ENCODE data around the gene PARP2.
"Not testable (repeated sequence)": the region's sequence is repeated elsewhere in the genome, so short reads cannot be mapped to it uniquely, and the experiment has no call there.

PARP2 gene, protein sequence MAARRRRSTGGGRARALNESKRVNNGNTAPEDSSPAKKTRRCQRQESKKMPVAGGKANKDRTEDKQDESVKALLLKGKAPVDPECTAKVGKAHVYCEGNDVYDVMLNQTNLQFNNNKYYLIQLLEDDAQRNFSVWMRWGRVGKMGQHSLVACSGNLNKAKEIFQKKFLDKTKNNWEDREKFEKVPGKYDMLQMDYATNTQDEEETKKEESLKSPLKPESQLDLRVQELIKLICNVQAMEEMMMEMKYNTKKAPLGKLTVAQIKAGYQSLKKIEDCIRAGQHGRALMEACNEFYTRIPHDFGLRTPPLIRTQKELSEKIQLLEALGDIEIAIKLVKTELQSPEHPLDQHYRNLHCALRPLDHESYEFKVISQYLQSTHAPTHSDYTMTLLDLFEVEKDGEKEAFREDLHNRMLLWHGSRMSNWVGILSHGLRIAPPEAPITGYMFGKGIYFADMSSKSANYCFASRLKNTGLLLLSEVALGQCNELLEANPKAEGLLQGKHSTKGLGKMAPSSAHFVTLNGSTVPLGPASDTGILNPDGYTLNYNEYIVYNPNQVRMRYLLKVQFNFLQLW

DNA sequence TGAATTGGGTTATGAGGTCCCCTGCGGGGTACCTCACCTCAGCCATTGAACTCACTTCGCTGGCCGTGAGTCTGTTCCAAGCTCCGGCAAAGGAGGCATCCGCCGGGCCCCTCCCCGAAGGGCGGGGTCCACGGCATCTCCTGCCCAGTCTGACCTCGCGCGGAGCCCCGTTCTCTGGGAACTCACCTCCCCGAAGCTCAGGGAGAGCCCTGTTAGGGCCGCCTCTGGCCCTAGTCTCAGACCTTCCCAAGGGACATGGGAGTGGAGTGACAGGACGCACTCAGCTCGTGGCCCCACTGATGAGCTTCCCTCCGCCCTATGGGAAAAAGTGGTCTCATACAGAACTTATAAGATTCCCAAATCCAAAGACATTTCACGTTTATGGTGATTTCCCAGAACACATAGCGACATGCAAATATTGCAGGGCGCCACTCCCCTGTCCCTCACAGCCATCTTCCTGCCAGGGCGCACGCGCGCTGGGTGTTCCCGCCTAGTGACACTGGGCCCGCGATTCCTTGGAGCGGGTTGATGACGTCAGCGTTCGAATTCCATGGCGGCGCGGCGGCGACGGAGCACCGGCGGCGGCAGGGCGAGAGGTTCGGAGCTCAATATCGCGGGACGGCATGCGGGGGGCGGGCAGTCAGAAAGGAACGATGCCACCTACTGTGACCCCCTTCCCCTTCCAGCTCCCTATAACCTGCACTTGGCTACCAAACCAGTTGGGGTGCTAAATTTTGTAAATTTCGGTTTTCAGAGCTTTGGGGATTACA is at the start of gene PARP2:
Gene PARP2 (plus strand): TSS at position 544 of the 770 bp plus-strand sequence. CDS start 7 bp downstream, at position 551.
- peak; percentile 99 for DNase-seq (ENCODE audit: low read depth)

DNA sequence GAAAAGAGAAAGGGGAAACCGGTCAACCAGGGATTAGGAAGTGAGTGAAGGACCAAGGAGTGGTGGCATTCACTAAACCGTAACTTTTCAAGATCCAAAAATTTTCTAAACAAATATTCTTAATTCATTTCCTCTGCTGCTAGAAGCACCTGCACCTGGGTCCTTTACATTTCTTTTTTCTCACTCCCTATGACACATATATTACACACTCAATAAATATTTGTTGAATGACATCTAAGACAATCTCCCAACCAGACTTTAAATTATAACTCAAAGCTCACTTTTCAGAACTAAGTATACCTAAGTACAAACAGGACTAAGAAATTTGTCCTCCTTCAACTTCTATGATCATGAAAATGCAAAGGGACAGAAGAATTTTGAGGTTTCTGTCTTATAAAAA is 48.8 kb upstream of the PARP2 start:
- no peak for DNase-seq (ENCODE audit: low read depth)

DNA sequence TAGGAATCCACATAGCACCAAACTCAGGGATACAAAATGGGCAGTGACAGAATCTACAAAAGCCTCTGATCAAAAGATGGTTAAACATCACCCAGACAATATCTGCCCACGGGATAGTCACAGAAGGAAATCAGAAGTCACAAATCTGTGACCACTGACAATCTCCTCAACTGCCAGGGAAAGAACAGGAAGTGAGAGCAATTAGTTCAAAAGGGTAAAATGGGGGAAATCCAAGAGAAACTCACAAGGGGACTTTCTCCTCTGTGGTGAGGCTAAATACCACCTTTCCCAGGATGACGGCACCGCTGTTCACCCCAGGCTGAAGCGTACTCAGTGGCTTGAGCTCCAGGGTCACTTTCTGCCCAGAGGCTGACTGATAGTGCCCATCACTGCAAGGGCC is 48.4 kb upstream of the PARP2 start:
- DNase-seq (ENCODE audit: low read depth) = no peak

DNA sequence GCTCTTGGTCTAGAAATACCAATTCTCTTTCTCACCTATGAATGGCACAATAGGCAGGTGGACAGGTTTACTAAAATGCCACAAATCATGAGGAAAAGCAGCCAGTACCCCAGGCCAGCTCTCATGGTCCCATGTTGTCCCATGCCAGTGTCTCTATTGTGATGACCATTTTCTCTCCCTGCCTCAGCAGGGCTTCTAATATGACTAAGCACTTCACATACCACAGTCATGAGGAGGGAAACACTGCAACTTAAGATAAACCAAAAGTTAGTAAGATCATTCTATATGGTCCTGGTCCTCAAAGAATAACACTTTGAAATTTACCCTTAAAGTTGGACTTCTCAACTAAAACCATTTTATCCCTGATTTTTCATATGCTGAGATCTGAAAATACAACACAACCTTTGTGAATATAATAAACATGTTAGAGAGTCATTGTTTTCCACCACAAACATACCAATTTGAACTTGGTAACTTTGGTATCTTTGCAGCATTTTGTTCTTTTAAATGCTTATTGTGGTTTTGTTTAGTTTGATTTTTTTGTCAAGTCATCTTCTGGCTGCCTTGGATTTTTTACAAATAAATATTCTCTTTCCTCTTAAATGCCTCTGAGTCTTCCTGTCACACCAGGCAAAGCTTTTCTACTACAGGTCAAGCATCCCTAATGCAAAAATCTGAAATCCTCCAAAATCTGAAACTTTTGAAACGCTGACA is 41.2 kb upstream of the PARP2 start:
- DNase-seq (ENCODE audit: low read depth) = peak; percentile 27

DNA sequence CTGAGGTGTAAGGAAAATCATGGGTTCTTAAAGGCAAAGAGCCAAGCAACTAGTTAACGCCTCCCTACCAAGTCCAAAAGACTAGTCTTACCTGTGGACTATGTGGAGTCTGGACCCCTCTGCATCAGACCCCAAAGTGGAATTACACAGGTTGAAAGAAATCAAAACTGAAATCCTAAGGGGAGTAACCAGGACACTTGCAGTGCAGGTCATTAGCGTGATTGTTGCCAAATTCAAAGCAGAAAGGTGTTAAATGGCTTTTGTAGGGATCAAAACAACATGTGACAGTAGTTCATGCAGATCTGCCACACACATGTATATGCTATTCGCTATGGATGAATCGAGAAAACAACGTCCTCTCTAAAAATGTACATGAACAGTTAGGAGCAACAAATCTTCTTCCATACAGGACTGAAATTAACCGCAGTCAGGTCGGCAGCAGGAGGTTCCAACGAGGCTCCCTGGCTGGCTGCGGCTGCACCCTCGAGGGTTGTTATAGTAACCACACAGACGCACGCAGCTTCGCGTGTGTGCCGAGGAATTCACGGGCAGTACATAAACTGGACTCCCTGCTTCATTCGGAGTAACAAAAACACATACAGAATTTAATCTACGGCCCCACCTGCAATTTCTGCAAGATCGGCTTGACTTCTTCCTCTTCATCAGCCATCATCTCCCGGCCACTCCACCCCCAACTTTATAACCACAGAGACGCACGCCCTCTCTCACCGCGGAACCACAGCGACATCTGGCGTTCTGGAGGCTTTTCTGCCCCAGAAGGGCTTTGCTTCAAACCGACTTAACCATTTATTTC is 38.0 kb upstream of the PARP2 start, which contains the start of gene TTC5:
Gene TTC5 (minus strand): TSS at position 687 of the 814 bp plus-strand sequence. CDS start 14 bp downstream, at position 673.
- peak; percentile 60 for DNase-seq (ENCODE audit: low read depth)

DNA sequence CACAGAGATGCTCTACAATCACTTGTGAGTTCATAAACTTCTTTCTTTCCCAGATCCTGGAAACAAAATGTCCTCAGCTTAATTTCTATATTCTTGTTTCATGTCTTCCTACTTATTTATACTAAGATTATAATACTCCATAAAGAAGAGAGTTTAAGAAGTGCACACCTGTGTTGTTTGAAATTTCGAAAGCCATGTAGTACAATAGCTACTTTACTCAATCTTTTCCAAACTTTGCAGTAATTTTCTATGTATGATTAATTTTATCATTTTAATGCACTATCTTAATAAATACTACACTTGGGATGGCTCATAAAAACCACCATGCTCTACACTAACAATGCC is 37.4 kb upstream of the PARP2 start:
- no peak for DNase-seq (ENCODE audit: low read depth)

DNA sequence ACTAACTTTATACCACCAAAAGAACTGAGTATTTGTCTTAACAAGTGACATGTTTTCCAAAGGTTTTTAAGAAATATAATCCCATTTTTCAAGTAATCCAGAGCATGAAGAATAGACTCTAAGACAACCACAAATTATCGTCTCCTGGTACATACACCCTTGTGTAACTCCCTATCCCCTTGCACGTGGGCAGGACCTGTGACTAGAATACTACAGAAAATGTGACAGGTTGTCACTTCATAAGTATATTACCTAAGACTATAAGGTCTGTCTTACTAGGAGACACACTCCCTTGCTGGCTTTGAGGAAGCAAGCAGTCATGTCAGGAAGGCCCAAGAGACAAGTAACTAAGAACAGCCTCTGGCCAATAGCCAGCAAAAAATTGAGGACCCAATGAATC is 29.4 kb upstream of the PARP2 start:
- no peak for DNase-seq (ENCODE audit: low read depth)

DNA sequence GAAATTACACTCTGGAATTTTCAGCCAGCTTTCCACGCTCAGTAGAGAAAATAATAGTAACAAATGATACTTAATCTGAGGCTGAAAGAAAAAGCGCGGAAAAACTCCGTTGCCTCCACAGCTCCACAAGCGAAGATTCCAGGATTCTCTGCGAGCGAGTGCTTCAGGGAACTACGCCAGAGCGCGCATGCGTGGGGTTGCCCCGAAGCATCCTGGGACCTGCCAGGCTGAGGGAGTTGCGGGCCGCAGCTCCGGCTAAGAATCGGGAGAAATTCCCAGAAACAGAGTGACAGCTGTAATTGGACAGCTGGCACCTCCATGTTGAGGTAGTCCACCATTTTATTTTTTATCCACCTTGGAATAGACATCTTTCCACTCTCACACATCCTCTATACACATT is 25.7 kb upstream of the PARP2 start:
- DNase-seq (ENCODE audit: low read depth) = no peak

DNA sequence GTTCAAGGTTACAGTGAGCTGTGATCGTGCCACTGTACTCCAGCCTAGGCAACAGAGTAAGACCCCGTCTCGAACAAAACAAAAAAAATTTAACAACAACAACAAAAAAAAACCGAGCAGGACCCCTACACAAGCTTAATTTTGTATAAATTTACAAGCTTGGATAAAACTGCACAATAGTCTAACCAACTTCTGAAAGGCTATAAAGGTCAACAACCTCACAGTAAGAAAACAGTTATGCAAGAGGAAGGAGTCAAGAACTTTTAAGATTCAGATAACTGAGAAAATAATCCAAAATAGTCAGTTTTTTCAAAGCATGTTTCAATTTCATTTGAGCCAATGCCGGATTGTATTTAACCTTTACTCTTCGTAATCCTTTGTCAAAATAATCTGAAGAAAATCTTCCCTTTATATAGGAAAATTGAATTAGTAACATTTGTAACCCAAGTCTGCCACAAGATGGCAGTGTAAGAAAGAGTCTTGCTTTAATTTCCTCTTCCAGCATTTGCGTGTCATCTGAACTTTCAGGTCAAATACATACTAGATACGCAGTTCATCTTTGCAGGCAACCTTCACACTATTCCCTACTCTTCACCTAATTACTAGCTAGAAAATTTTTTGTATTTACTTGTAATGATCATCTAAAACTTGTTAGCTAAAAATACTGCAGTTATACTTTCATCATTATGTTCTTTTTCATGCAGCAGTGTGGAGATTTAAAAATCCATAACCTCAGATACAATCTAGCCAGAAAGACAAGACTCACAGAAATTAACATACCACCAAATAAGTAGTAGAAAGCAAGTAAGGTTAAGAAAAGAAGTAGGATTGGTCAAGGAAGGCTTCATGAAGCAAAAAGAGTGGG is 16.2 kb upstream of the PARP2 start:
- no peak for DNase-seq (ENCODE audit: low read depth)

DNA sequence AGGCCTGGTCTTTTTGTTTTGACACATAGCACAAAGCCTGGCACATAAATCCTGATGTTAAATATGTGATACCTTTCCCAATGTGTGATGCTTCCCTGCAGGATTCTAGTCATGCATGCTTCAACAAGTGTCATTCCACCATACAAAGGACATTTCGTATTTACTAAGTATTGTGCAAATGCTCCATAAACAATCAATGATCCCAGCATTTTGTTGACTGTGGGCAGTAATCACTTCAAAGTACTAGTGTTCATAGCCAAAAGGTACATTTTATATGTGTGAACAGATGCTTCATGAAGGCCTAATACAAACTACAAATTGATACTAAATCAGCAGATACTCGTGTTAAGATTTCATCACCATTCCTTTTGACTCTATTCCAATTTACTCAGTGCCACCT is 14.7 kb upstream of the PARP2 start:
- DNase-seq (ENCODE audit: low read depth) = no peak

DNA sequence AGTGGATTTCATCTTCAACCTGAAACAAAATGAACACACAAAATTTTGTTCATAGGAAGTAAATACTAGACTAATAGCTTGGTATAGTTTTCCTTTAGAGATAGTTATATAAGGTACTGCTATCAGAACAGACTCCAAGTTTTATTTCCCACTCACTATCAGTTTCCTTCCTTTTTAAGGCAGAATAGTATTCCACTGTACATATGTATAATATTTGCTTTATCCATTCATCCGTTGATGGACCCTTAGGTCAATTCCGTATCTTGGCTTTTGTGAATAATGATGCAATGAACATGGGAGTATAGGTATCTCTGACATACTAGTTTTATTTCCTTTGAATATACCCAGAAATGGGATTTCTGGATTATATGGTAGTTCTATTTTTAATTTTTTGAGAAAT is 14.1 kb upstream of the PARP2 start:
- no peak for DNase-seq (ENCODE audit: low read depth)

DNA sequence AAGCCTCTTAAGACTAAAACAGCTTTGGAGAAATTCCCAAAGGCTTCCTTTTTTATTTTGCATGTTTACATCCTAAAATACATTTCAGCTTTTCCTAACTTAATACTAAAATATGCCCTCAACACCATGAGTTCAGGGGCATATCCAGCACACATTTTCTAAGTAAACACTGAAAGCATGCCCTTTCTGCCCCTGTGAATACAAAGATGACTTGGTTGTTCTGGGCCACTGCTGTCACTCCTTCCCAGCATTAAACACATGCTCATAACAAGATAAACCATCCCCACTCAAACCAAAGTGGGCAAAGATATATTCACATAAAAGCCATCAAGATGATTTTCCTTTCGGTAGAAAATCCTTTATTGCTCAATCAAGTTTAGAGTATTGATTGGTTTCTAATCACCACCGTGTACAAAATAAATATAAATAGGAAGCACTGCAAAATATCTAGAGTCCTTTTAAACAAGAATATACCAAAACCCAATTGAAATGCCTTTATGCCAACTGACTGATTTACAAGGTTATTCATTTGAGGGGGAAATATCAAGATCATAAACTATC is 12.3 kb upstream of the PARP2 start:
- DNase-seq (ENCODE audit: low read depth) = no peak

DNA sequence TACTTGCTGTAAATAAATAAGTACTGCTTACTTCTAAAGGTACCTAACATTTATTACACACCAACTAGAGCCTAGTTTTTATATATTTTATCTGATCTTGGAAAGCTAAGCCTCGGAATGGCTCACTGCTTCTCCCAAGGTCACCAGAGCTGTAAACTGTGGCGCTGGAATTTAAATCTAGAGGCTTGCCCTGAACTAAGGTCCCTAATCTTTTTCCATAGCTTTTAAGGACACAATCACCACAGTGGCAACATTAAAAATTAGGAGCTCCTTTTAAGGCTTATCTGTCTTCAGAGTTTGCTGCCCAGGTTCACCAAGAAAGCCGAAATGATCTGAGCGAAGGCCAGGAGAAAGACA is 11.0 kb upstream of the PARP2 start:
- no peak for DNase-seq (ENCODE audit: low read depth)

DNA sequence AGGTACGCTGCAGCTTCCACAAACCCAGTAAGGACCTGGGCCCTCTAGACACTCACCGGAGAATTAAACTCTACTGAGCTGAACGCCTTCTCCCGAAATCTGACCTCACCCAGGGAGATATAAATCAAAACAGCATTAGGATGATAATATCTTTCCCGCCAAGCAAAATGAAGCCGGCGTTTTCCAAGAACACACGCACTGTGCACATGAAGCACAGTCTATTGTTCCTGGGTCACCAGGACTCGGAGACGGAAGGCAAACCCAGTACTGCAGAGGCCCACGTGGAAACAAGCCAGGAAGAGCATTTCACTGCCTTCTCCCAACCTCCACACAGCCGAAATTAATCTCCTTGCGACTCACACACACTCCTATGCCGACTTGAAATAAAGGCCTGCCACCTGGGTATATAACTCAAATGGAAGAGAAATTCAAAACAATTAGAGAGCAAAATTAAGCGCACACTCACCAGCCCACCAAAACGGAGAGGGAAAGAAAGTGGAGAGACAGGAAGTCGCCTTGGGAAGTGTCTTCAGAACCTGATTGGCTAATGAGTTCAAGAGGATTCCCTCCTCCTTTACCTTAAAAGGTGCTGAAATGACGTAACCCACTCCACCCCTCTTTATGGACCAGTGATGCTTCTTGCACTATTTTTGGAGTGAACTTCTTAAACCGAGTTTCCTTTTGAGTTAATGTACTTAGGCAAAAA is 10.5 kb upstream of the PARP2 start, which contains the start of gene CCNB1IP1:
Gene CCNB1IP1 (minus strand): TSS at position 492 of the 706 bp plus-strand sequence. CDS start 16,756 bp downstream, outside the sequence.
- DNase-seq (ENCODE audit: low read depth) = peak; percentile 78

DNA sequence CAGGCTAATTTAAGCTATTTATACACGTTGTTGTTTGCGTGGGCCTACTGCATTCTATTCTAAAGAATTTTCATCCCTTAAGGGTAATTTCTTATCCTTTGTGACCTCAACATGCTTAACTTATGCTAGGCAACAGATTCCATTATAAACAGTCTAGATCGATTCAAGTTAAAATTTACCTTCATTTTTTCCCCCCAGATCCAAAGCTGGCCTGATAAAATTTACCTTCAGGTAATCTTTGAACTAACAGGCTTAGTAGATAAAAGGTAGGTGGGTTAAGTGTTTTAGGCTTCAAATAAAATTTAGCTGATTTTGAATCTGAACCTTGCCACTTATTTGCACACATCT is 10.0 kb upstream of the PARP2 start:
- DNase-seq (ENCODE audit: low read depth) = no peak

DNA sequence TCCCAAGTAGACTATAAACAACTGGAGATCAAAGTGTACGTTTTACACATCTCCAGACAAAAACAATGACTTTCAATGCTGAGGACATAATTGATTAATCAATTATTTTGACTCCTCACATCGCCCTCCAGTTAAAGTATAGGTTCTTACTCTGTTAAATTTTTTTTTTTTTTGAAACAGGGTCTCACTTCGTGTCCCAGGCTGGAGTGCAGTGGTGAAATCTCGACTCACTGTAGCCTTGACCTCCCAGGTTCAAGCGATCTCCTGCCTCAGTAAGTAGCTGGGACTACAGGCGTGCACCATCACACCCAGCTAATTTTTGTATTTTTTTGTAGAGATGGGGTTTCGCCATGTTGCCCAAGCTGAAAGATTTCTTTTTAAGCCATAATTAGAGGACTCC is 9.4 kb upstream of the PARP2 start:
- no peak for DNase-seq (ENCODE audit: low read depth)

DNA sequence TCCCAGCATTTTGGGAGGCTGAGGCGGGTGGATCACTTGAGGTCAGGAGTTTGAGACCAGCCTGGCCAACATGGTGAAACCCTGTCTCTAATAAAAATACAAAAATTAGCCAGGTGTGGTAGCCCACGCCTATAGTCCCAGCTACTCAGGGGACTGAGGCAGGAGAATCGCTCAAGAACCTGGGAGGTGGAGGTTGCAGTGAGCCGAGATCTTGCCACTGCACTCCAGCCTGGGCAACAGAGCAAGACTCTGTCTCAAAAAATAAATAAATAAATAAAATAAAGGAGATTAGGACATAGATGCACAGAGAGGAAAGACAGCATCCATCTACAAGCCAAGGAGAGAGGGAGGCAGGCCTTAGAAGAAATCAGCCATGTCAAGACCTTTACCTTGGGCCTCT is 2.4 kb upstream of the PARP2 start:
- not testable (repeated sequence) for DNase-seq (ENCODE audit: low read depth)

DNA sequence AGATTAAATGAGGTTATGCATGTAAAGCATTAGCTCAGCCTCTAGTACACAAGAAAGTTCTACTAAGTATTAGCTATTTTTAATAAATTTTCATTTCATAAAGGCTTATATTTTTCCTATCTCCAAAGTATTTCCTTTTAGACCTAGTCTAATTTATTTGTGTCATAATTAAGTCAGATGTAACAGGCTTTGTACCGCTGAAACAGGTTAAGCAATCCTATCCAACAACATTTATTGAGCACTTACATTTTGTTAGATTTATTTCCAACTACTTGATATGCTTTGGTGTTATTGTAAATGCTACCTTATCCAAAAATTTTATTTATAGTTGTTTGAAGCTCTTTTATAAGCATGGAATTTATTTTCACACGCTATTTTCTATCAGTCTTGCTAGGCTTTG is 1.8 kb upstream of the PARP2 start:
- DNase-seq (ENCODE audit: low read depth) = no peak

DNA sequence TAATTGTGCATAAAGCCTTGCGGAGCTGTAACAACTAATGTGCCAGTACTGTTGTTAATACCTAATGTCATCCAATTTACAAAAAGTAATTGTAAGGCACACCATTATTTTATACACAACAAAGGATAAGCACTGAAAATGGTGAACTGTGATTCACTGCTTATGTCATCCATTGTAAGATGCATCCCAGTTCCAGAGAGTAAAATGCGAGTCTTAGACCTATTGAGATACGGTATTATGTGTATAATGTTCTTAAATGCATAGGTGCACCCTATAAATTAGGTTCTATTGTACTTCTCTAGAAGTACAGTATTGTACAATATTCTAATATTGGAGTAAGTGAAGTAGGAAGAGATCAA is 406 bp downstream of the PARP2 start:
- no peak for DNase-seq (ENCODE audit: low read depth)

DNA sequence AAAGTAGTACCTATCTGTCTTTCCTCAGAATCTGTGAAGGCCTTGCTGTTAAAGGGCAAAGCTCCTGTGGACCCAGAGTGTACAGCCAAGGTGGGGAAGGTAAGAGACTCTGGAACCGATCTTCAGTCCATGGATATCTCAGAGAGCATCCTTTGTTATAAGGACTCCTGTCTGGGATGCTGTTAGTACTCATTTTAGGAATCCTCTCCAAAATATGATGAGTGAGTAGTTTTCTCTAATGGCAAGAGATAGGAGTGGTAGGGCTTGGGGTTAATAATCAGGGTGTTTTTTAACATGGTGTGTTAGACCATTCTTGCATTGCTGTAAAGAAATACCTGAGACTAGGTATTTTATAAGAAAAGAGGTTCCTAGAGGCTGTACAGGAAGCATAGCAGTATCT is 1.9 kb downstream of the PARP2 start:
- no peak for DNase-seq (ENCODE audit: low read depth)

All from non-pigmented ciliary epithelial cell (primary cell).